ENCODE results near the gene GRAMD1C.

GRCh38 chr3:113914646-113915045 is 76.1 kb downstream of the GRAMD1C start:
- TF ChIP-seq CTCF (IDR thresholded peaks at IDR 0.05) (no peak), POLR2A (IDR thresholded peaks at IDR 0.05) (no peak), EP300 (IDR thresholded peaks at IDR 0.05) (no peak)

Data from ovary (tissue), 3 donors.